Peyer's patch (tissue), 4 donors: ENCODE measurements around the gene KCNH6. TPM values are rescaled to one million over a fixed set of nuclear protein-coding genes. Genes with fewer than 3 reads are reported as not detected.

Experiments used
- DNase-seq, 3 donors: peaks; one replicate each; pipeline ENCODE4 v3.0.0-alpha.2; 2017 to 2019
- H3K27ac ChIP-seq, 4 donors: fragments of 200-600 bp; sonication (generic); one replicate each; pipeline ENCODE4 v1.5.1; 2016 to 2019
- H3K27me3 ChIP-seq, 2 donors: fragments of 200-600 bp; sonication (generic); one replicate each; pipeline ENCODE4 v1.5.1; 2019
- H3K36me3 ChIP-seq, 3 donors: fragments of 200-600 bp; sonication (generic); one replicate each; pipeline ENCODE4 v1.5.1; 2016 to 2019
- H3K4me1 ChIP-seq, 4 donors: fragments of 200-600 bp; sonication (generic); one replicate each; pipeline ENCODE4 v1.5.1; 2016 to 2019
- H3K4me3 ChIP-seq, 4 donors: fragments of 200-600 bp; sonication (generic); 1 replicate in 3 of 4; 2 replicates in 1 of 4; pipeline ENCODE4 v1.5.1; 2016 to 2019; ENCODE audit warnings: mild to moderate bottlenecking in 1 of 4
- H3K9me3 ChIP-seq, 4 donors: fragments of 200-600 bp; sonication (generic); one replicate each; pipeline ENCODE4 v1.5.1; 2016 to 2019; ENCODE audit warnings: mild to moderate bottlenecking in 1 of 4
- POLR2A ChIP-seq, 2 donors: fragments of 450-650 bp; IDR thresholded peaks; one replicate each; pipeline ENCODE4 v1.5.1; 2017; ENCODE audit warnings: antibody characterized with exemption in 2 of 2, mild to moderate bottlenecking in 2 of 2, moderate library complexity in 2 of 2
- total RNA-seq, 4 donors: library from RNA; depleted of rRNA; stranded (reverse); fragments of >200 nt; gene quantifications; one replicate each; pipeline ENCODE4 v1.1.0, GENCODE V29; 2016
- TF ChIP-seq, protein P1 (sequence below), 6 experiments: fragments of 450-650 bp in 4 of 6; fragments of 200-600 bp in 2 of 6; sonication (generic) in 1 of 6; IDR thresholded peaks; one replicate each; pipeline ENCODE4 v1.5.1; 2017 to 2019; ENCODE audit warnings: antibody characterized with exemption in 6 of 6, mild to moderate bottlenecking in 3 of 6, moderate library complexity in 1 of 6

Gene KCNH6
- total RNA-seq, 4 donors from 2014 or later, result 3.3 to 78.6 (median 26.7) TPM

DNA sequence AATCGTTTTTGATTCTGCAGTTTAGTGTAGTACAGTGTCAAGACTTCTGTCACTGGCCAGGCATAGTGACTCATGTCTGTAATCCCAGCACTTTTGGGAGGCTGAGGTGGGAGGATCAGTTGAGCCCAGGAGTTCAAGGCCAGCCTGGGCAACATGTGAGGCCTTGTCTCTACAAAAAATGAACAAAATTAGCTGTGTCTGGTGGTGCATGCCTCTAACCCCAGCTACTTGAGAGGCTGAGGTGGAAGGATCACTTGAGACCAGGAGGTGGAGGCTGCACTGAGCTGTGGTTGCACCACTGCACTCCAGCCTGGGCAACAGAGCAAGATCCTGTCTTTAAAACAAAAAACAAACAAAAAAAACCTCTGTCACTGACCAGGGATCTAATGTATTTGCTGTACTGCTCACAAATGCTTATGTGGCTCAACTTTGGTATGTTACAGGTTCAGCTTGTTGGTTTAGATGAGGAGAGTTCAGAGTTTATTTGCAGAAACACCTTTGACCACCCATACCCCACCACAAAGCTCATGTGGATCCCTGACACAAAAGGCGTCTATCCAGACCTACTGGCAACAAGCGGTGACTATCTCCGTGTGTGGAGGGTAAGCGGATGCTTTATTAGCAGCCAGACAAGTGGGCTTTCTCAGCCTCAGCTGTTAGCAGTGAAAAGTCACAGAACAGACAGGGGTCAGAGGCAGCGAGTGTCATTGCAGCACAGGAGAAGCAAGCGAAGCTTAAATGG is 55.0 kb downstream of the KCNH6 start:
- H3K36me3 ChIP-seq, result peaks cover 0 to 39% (median 0%) of the 10 kb centered on the region in 3 donors
- no peak overlapping the region for H3K4me3 ChIP-seq
- H3K9me3 ChIP-seq, result no peaks in the 10 kb centered on the region
- DNase-seq, result no peak
- TF ChIP-seq, protein P1, sequence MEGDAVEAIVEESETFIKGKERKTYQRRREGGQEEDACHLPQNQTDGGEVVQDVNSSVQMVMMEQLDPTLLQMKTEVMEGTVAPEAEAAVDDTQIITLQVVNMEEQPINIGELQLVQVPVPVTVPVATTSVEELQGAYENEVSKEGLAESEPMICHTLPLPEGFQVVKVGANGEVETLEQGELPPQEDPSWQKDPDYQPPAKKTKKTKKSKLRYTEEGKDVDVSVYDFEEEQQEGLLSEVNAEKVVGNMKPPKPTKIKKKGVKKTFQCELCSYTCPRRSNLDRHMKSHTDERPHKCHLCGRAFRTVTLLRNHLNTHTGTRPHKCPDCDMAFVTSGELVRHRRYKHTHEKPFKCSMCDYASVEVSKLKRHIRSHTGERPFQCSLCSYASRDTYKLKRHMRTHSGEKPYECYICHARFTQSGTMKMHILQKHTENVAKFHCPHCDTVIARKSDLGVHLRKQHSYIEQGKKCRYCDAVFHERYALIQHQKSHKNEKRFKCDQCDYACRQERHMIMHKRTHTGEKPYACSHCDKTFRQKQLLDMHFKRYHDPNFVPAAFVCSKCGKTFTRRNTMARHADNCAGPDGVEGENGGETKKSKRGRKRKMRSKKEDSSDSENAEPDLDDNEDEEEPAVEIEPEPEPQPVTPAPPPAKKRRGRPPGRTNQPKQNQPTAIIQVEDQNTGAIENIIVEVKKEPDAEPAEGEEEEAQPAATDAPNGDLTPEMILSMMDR (IDR thresholded peaks at IDR 0.05), result no peak
- TF ChIP-seq POLR2A (IDR thresholded peaks at IDR 0.05), result no peak
- H3K4me1 ChIP-seq, result no peaks in the 10 kb centered on the region
- no peaks in the 10 kb centered on the region for H3K27me3 ChIP-seq
- H3K27ac ChIP-seq, result no peak overlapping the region

DNA sequence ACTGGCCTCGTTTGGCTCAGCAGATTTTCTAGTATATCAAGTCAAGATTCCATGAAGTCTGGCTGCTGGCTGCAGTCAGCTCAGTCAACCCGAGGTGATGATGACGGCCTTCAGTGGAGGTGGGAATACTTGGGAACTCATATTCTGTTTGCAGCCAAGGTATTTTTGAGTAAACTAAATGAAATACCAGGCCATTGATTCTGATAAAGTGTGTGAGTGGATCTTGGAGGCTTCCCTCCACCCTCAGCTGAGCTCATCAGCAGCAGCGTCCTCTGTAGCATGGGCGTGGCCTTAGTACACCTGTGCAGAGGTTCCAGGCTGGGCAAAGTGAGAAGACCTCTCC is 55.6 kb downstream of the KCNH6 start:
- Histone ChIP-seq H3K4me3 (no peak overlapping the region), H3K9me3 (no peaks in the 10 kb centered on the region), H3K27ac (no peak overlapping the region), H3K27me3 (no peaks in the 10 kb centered on the region), H3K36me3 (peaks cover 0 to 44% (median 0%) of the 10 kb centered on the region in 3 donors), H3K4me1 (no peaks in the 10 kb centered on the region)
- no peak for DNase-seq
- no peak for TF ChIP-seq POLR2A (IDR thresholded peaks at IDR 0.05)
- TF ChIP-seq, protein P1 (IDR thresholded peaks at IDR 0.05), result no peak

DNA sequence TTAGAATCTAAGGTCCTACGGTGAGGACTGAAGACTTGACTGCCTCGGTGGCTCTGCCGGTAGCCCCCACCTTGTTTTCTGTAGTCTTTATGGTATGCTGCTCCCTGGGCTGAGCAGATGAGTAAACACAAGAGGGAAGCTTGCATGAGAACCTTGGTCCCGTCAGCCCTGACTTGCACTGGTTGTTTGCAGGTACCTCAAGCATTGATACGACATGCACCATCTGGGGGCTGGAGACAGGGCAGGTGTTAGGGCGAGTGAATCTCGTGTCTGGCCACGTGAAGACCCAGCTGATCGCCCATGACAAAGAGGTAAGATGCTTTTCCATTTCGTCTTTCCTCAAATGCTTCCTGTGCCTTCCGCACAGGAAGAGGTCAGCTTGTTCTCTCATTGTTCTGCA is 56.5 kb downstream of the KCNH6 start:
- H3K36me3 ChIP-seq, result peaks cover 0 to 52% (median 0%) of the 10 kb centered on the region in 3 donors
- no peaks in the 10 kb centered on the region for H3K27me3 ChIP-seq
- TF ChIP-seq, protein P1 (IDR thresholded peaks at IDR 0.05), result no peak
- TF ChIP-seq POLR2A (IDR thresholded peaks at IDR 0.05), result no peak
- no peaks in the 10 kb centered on the region for H3K9me3 ChIP-seq
- no peak for DNase-seq
- no peaks in the 10 kb centered on the region for H3K4me1 ChIP-seq
- H3K4me3 ChIP-seq, result no peak overlapping the region
- no peak overlapping the region for H3K27ac ChIP-seq

DNA sequence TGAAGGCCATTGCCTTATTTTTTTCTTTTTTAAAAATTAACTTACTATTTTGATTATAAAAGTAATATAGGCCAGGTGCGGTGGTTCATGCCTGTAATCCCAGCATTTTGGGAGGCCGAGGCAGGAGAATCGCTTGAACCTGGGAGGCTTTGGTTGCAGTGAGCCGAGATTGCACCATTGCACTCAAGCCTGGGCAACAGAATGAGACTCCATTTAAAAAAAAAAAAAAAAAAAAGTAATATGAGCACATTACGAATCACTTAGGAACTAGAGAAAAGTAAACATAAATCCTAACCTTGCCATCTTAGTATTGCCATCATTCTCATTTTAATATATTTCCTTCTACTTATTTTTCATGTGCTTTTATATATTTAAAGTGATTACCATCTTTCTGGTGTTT is 64.6 kb downstream of the KCNH6 start:
- H3K27ac ChIP-seq, result no peak overlapping the region
- H3K36me3 ChIP-seq, result peaks cover 0 to 95% (median 0%) of the 10 kb centered on the region in 3 donors
- no peaks in the 10 kb centered on the region for H3K9me3 ChIP-seq
- no peaks in the 10 kb centered on the region for H3K27me3 ChIP-seq
- H3K4me1 ChIP-seq, result no peaks in the 10 kb centered on the region
- DNase-seq, result no peak
- TF ChIP-seq, protein P1 (IDR thresholded peaks at IDR 0.05), result no peak
- no peak for TF ChIP-seq POLR2A (IDR thresholded peaks at IDR 0.05)
- H3K4me3 ChIP-seq, result no peak overlapping the region

DNA sequence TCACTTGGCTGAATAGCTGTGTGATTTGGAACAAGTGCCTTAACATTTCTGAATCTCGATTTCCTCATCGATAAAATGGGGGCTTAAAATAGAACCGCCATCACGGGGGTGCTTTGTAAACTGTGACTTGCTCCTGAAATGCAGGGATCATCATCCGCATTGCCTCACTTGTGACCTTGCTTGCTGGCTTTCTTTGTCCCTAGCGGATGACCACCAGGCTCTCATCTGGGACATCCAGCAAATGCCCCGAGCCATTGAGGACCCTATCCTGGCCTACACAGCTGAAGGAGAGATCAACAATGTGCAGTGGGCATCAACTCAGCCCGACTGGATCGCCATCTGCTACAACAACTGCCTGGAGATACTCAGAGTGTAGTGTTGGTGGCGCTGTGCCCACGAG is 65.6 kb downstream of the KCNH6 start:
- Histone ChIP-seq H3K27ac (no peak overlapping the region), H3K9me3 (no peaks in the 10 kb centered on the region), H3K36me3 (peaks cover 0 to 91% (median 0%) of the 10 kb centered on the region in 3 donors), H3K27me3 (no peaks in the 10 kb centered on the region), H3K4me3 (no peak overlapping the region), H3K4me1 (no peaks in the 10 kb centered on the region)
- no peak for DNase-seq
- TF ChIP-seq POLR2A (IDR thresholded peaks at IDR 0.05), result no peak
- TF ChIP-seq, protein P1 (IDR thresholded peaks at IDR 0.05), result no peak
